Measurements from ENCODE around the gene BNIP5.

GRCh38 chr6:36367743-36368142 is 31.1 kb upstream of the BNIP5 start:
- TF ChIP-seq ZNF70 (CRISPR knock-in tag; IDR thresholded peaks at IDR 0.05) (no peak), OSR1 (CRISPR knock-in tag; IDR thresholded peaks at IDR 0.05) (no peak), PATZ1 (CRISPR knock-in tag; IDR thresholded peaks at IDR 0.05; ENCODE audit: borderline replicate concordance) (no peak), POU6F1 (CRISPR knock-in tag; IDR thresholded peaks at IDR 0.05; ENCODE audit: borderline replicate concordance, low read depth) (no peak), CSDC2 (CRISPR knock-in tag; IDR thresholded peaks at IDR 0.05) (no peak), RARB (CRISPR knock-in tag; IDR thresholded peaks at IDR 0.05) (no peak), ARNTL (CRISPR knock-in tag; IDR thresholded peaks at IDR 0.05; ENCODE audit: borderline replicate concordance, low read depth) (no peak), ISL1 (CRISPR knock-in tag; IDR thresholded peaks at IDR 0.05) (no peak), ZFP3 (CRISPR knock-in tag; IDR thresholded peaks at IDR 0.05) (no peak), ZFP30 (CRISPR knock-in tag; IDR thresholded peaks at IDR 0.05) (no peak), ZNF565 (CRISPR knock-in tag; conservative IDR thresholded peaks at IDR 0.05; ENCODE audit: low read depth) (no peak), CREB5 (CRISPR knock-in tag; IDR thresholded peaks at IDR 0.05; ENCODE audit: low read depth) (no peak), ZC3H10 (CRISPR knock-in tag; IDR thresholded peaks at IDR 0.05) (no peak), ESRRG (CRISPR knock-in tag; IDR thresholded peaks at IDR 0.05) (no peak)
